ENCODE measurements around the gene TSEN15.

GRCh38 chr1:184048561-184049240, 2.8 kb upstream of the TSEN15 start:
- TF ChIP-seq CTCF (IDR thresholded peaks at IDR 0.05) (no peak), POLR2A (IDR thresholded peaks at IDR 0.05) (no peak)

Measured in right lobe of liver (tissue), 4 donors.